ENCODE results near the gene NPSR1. TPM values are rescaled to one million over a fixed set of nuclear protein-coding genes. Genes with fewer than 3 reads are reported as not detected.

The NPSR1 gene
- total RNA-seq, 2 donors from 2014 or later = not detected

DNA sequence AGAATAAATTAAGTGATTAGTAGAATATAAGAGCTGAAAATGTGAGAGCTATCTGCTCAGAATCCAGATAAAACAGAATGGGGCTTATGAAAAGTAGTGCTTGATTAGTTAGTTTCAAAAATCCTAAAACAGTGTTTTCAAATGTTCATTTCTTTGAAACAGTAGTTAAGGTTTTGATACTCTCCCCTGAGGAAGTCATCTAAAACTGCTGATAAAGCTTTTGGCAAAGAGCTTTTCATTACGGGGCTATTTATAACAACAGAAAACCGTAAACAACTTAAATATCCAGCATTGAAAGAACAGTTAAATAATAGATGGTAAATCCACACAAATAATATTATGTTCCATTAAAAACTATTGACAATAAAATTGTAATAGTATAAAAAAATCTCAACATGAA is 77.5 kb downstream of the NPSR1 start:
- Histone ChIP-seq H3K4me3 (no peak overlapping the region), H3K27ac (no peak overlapping the region), H3K4me1 (replicated peaks) (no peaks in the 10 kb centered on the region), H3K27me3 (replicated peaks; ENCODE audit: insufficient read depth) (no peaks in the 10 kb centered on the region), H3K36me3 (no peaks in the 10 kb centered on the region), H3K9me3 (no peaks in the 10 kb centered on the region)
- TF ChIP-seq POLR2AphosphoS5 (IDR thresholded peaks at IDR 0.05) (no peak), POLR2A (IDR thresholded peaks at IDR 0.05) (no peak)
- TF ChIP-seq, protein P1, sequence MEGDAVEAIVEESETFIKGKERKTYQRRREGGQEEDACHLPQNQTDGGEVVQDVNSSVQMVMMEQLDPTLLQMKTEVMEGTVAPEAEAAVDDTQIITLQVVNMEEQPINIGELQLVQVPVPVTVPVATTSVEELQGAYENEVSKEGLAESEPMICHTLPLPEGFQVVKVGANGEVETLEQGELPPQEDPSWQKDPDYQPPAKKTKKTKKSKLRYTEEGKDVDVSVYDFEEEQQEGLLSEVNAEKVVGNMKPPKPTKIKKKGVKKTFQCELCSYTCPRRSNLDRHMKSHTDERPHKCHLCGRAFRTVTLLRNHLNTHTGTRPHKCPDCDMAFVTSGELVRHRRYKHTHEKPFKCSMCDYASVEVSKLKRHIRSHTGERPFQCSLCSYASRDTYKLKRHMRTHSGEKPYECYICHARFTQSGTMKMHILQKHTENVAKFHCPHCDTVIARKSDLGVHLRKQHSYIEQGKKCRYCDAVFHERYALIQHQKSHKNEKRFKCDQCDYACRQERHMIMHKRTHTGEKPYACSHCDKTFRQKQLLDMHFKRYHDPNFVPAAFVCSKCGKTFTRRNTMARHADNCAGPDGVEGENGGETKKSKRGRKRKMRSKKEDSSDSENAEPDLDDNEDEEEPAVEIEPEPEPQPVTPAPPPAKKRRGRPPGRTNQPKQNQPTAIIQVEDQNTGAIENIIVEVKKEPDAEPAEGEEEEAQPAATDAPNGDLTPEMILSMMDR (IDR thresholded peaks at IDR 0.05) = no peak
- intact Hi-C loops (cut with DNase I) = no loop called here
- 48% methylated on average over 2 of the region's 2 CpGs for WGBS
- DNase-seq (ENCODE audit: low spot score) = no peak

DNA sequence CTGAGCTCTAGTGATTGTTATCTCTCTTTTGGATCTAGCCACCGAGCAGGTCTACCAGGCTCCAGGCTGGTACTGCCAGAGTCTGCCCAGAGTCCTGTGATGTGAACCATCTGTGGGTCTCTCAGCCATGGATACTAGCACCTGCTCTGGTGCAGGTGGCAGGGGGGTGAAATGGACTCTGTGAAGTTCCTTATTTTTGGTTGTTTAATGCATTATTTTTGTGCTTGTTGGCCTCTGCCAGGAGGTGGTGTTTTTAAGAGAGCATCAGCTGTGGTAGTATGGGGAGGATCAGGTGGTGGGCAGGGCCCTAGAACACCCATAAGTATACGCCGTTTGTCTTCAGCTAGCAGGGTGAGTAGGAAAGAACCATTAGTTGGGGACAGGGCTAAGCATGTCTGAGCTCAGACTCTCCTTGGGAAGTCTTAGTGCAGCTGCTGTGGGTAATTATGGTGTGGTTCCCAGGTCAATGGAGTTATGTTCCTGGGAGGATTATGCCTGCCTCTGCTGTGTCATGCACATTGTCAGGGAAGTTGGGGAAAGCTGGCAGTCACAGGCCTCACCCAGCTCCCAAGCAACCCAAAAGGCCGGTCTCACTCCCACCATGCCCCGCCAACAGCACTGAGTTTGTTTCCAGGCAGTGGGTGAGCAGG is 81.8 kb downstream of the NPSR1 start:
- no peak overlapping the region for H3K27ac ChIP-seq
- no peaks in the 10 kb centered on the region for H3K36me3 ChIP-seq
- intact Hi-C loops (cut with DNase I) = no loop called here
- no peak for DNase-seq (ENCODE audit: low spot score)
- WGBS = 70% methylated on average over 5 of the region's 5 CpGs
- H3K4me1 ChIP-seq (replicated peaks) = no peaks in the 10 kb centered on the region
- H3K9me3 ChIP-seq = no peaks in the 10 kb centered on the region
- TF ChIP-seq, protein P1 (IDR thresholded peaks at IDR 0.05) = no peak
- TF ChIP-seq POLR2AphosphoS5 (IDR thresholded peaks at IDR 0.05) (no peak), POLR2A (IDR thresholded peaks at IDR 0.05) (no peak)
- H3K4me3 ChIP-seq = no peak overlapping the region
- H3K27me3 ChIP-seq (replicated peaks; ENCODE audit: insufficient read depth) = no peaks in the 10 kb centered on the region

DNA sequence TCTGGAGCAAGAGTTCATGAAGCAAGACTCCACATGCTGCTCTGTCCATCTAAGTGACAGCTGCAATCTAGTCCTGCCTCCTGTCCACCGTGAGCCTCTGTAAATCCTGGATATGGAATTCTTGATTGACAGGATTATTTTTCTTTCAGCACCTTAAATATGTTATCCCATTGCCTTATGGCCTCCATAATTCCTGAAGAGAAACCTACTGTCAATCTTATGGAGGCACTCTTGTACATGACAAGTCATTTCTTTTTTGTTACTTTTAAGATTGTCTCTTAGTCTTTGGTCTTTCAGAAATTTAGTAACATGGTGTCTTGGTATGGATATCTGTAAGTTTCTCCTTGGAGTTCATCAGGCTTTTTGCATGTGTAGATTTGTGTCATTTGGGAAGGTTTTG is 82.8 kb downstream of the NPSR1 start:
- H3K36me3 ChIP-seq = no peaks in the 10 kb centered on the region
- no peaks in the 10 kb centered on the region for H3K4me1 ChIP-seq (replicated peaks)
- intact Hi-C loops (cut with DNase I) = no loop called here
- no peak overlapping the region for H3K27ac ChIP-seq
- H3K27me3 ChIP-seq (replicated peaks; ENCODE audit: insufficient read depth) = no peaks in the 10 kb centered on the region
- WGBS = 64% methylated on average over 1 of the region's 1 CpG
- DNase-seq (ENCODE audit: low spot score) = no peak
- H3K9me3 ChIP-seq = no peaks in the 10 kb centered on the region
- TF ChIP-seq POLR2A (IDR thresholded peaks at IDR 0.05) (no peak), POLR2AphosphoS5 (IDR thresholded peaks at IDR 0.05) (no peak)
- TF ChIP-seq, protein P1 (IDR thresholded peaks at IDR 0.05) = no peak
- H3K4me3 ChIP-seq = no peak overlapping the region

DNA sequence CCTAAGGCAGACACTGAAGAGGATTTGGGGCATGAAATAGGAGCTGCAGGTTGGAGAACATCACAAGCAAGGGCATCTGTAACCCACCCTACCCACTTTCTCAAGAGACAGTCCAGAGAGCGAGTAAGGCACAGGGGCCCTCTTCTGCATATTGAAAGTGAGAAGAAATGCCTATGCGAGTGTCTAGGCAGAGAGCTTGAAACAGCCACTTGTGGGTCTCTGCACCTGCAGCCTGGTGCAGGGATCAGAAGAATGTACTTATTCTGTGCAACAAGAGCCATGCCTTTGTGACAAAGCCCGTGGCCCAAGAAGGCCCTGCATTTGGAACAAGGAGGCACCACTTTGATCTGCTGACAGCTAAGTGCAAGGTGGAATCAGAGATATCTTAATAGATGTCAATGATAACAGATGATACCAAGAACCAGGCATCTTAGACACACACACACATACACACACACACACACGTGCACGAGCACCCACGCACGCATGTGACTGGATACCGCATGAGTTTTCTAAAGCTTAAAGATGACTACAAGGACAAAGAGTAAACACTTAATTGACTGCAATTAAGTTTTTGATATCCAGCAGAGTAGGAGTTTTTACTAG is 89.3 kb downstream of the NPSR1 start:
- no peaks in the 10 kb centered on the region for H3K9me3 ChIP-seq
- H3K36me3 ChIP-seq = no peaks in the 10 kb centered on the region
- H3K4me3 ChIP-seq = no peak overlapping the region
- no peak for DNase-seq (ENCODE audit: low spot score)
- no peak overlapping the region for H3K27ac ChIP-seq
- 61% methylated on average over 8 of the region's 8 CpGs for WGBS
- no peaks in the 10 kb centered on the region for H3K27me3 ChIP-seq (replicated peaks; ENCODE audit: insufficient read depth)
- no peak for TF ChIP-seq POLR2AphosphoS5 (IDR thresholded peaks at IDR 0.05)
- TF ChIP-seq, protein P1 (IDR thresholded peaks at IDR 0.05) = no peak
- TF ChIP-seq POLR2A (IDR thresholded peaks at IDR 0.05) = no peak
- intact Hi-C loops (cut with DNase I) = no loop called here
- no peaks in the 10 kb centered on the region for H3K4me1 ChIP-seq (replicated peaks)

All from prostate gland (tissue), 2 donors.